Ovary (tissue), 9 donors: ENCODE results near the gene CEP120. TPM values are rescaled to one million over a fixed set of nuclear protein-coding genes. Genes with fewer than 3 reads are reported as not detected.
"Not testable (repeated sequence)": the region's sequence is repeated elsewhere in the genome, so short reads cannot be mapped to it uniquely, and the experiment has no call there.

Experiments
- DNase-seq, 5 donors: peaks; one replicate each; pipeline ENCODE4 v3.0.0-alpha.2; 2019 to 2020
- H3K27ac ChIP-seq, 2 donors: fragments of 200-600 bp; one replicate each; pipeline versions ENCODE4 v1.5.1 to v1.8.0; 2019 to 2022
- H3K27me3 ChIP-seq: fragments of 200-600 bp; one replicate; pipeline ENCODE4 v1.8.0; 2022
- H3K36me3 ChIP-seq: fragments of 200-600 bp; sonication (generic); one replicate; pipeline ENCODE4 v1.5.1; 2019
- H3K4me1 ChIP-seq: one replicate; pipeline ENCODE4 v1.8.1; 2013; ENCODE audit warnings: mild to moderate bottlenecking, moderate library complexity; ENCODE audit not compliant: insufficient read depth
- H3K4me3 ChIP-seq: fragments of 200-600 bp; sonication (generic); one replicate; pipeline ENCODE4 v1.5.1; 2017
- H3K9me3 ChIP-seq, 2 donors: fragments of 200-600 bp in 1 of 2; sonication (generic) in 1 of 2; one replicate each; pipeline versions ENCODE4 v1.5.1 to v1.8.1; 2013 to 2019; ENCODE audit warnings: mild to moderate bottlenecking in 1 of 2, moderate library complexity in 1 of 2
- EP300 ChIP-seq: sonication (generic); formaldehyde crosslinking; IDR thresholded peaks from one replicate; pipeline ENCODE4 v1.6.1; 2017; ENCODE audit warnings: antibody characterized with exemption
- POLR2A ChIP-seq: fragments of 450-650 bp; IDR thresholded peaks from one replicate; pipeline ENCODE4 v1.6.1; 2017; ENCODE audit warnings: antibody characterized with exemption, mild to moderate bottlenecking, moderate library complexity
- WGBS, 3 donors: extraction: QIAGEN DNeasy Blood & Tissue Kit in 1 of 3; methylation state at CpG; one replicate each; pipeline versions ENCODE4 v1.1.5 to v1.1.7; 2013 to 2017; 5-methylcytosine and 5-hydroxymethylcytosine counted together
- intact Hi-C, 4 donors: fragments of 100-400 bp; cut with DNase I; formaldehyde crosslinking; loops; one replicate each; pipeline versions ENCODE4 v1.11.0 to v1.15.1; 2022 to 2023
- polyA plus RNA-seq, 2 donors: library from polyadenylated mRNA; stranded (reverse); fragments of 200-250 nt in 1 of 2; fragments of 350-450 nt in 1 of 2; fragmentation: Illumina TruSeq in 1 of 2; extraction: RNeasy Lipid Tissue Mini Kit (QIAGEN cat#74804) in 1 of 2; gene quantifications; one replicate each; pipeline ENCODE4 v1.2.3, GENCODE V29; 2013 to 2014
- total RNA-seq, 7 donors: library from RNA; depleted of rRNA in 2 of 7; stranded (reverse); fragments of >200 nt in 2 of 7; fragmentation: NEBNext Ultra II Directional in 3 of 7; extraction: Animal tissue kit (Norgen Biotek cat#: 25700) in 3 of 7; gene quantifications; one replicate each; pipeline versions ENCODE4 v1.1.0 to v1.2.4, GENCODE V29; 2016 to 2023
- TF ChIP-seq, protein P1 (sequence below), 3 donors: fragments of 450-650 bp in 2 of 3; fragments of 200-600 bp in 1 of 3; IDR thresholded peaks; one replicate each; pipeline versions ENCODE4 v1.5.1 to v1.8.0; 2016 to 2022; ENCODE audit warnings: antibody characterized with exemption in 3 of 3, mild to moderate bottlenecking in 1 of 3
- donor health status: DM: no; HTN: no; CAD: no; lungs with moderate emphysema.
- donor health status: DM: no; HTN: no; CAD: no.
- donor health status: Bipolar disorder and iron deficiency.
- donor health status: DM: yes; HTN: yes; CAD: no.
- donor health status: DM: no; HTN: no; CAD: no.
- donor health status: DM: yes; HTN: yes; CAD: no.

CEP120 gene
- total and polyA plus RNA-seq, 9 donors: 15.3 to 33.0 (median 28.9) TPM

DNA sequence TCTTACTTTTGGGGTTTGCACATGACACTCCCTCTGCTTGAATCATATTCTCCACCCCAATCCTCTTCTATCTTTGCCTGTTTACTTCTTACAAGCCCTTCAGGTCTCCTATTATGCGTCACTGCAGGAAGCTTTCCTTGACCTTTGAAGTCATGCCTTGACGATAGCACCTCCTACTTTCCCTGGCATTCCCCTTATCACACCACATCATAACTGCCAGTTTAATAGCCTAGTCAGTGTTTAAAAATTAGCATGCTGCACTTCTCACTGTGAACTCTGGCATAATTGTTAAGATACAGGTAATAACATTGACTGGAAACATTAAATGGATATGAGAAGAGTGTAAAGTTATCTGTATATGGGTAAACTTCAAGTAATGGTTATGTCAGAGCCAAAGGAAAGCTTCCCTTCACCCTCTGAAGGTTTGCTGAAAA is 37.1 kb upstream of the CEP120 start:
- no peak for DNase-seq
- 31 to 43% (median 43%) methylated on average over 2 of the region's 2 CpGs for WGBS, 3 donors
- Histone ChIP-seq H3K36me3 (no peaks in the 10 kb centered on the region), H3K4me1 (no peaks in the 10 kb centered on the region), H3K27ac (no peak overlapping the region), H3K9me3 (no peaks in the 10 kb centered on the region), H3K4me3 (no peak overlapping the region), H3K27me3 (no peaks in the 10 kb centered on the region)
- no peak for TF ChIP-seq EP300
- TF ChIP-seq, protein P1, sequence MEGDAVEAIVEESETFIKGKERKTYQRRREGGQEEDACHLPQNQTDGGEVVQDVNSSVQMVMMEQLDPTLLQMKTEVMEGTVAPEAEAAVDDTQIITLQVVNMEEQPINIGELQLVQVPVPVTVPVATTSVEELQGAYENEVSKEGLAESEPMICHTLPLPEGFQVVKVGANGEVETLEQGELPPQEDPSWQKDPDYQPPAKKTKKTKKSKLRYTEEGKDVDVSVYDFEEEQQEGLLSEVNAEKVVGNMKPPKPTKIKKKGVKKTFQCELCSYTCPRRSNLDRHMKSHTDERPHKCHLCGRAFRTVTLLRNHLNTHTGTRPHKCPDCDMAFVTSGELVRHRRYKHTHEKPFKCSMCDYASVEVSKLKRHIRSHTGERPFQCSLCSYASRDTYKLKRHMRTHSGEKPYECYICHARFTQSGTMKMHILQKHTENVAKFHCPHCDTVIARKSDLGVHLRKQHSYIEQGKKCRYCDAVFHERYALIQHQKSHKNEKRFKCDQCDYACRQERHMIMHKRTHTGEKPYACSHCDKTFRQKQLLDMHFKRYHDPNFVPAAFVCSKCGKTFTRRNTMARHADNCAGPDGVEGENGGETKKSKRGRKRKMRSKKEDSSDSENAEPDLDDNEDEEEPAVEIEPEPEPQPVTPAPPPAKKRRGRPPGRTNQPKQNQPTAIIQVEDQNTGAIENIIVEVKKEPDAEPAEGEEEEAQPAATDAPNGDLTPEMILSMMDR (IDR thresholded peaks at IDR 0.05): no peak
- TF ChIP-seq POLR2A: no peak
- intact Hi-C loops: no loop called here

DNA sequence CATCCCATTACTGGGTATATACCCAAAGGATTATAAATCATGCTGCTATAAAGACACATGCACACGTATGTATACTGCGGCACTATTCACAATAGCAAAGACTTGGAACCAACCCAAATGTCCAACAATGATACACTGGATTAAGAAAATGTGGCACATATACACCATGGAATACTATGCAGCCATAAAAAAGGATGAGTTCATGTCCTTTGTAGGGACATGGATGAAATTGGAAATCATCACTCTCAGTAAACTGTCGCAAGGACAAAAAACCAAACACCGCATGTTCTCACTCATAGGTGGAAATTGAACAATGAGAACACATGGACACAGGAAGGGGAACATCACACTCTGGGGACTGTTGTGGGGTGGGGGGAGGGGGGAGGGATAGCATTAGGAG is 35.8 kb upstream of the CEP120 start:
- intact Hi-C loops, H3K27ac ChIP-seq: not testable (repeated sequence)
- WGBS, 3 donors: 73 to 98% (median 96%) methylated on average over 4 of the region's 4 CpGs

DNA sequence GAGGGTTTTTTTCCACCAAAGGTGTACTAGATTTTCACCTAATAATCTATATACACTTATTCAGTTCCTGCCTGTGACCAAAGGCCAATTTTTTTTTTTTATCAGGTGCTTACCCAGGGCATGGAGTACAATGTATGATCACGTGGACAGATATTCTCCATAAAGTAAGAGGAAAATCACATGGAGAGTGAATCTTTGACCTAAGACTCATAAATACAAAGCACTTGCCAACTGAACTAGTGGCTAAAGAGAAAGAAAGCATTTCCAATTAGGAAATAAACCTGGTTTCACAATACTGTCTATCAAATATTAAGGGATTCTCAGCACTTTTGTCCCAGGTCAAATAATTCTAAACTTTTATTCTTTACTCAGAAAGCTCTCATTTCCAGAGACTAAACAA is 33.0 kb upstream of the CEP120 start:
- H3K36me3 ChIP-seq: no peaks in the 10 kb centered on the region
- H3K4me1 ChIP-seq: no peaks in the 10 kb centered on the region
- WGBS, 3 donors: 65 to 73% (median 67%) methylated on average over 1 of the region's 1 CpG
- no peaks in the 10 kb centered on the region for H3K9me3 ChIP-seq
- no peaks in the 10 kb centered on the region for H3K27me3 ChIP-seq
- no peak overlapping the region for H3K4me3 ChIP-seq
- DNase-seq: no peak
- H3K27ac ChIP-seq: no peak overlapping the region
- TF ChIP-seq EP300 (no peak), POLR2A (no peak)
- TF ChIP-seq, protein P1 (IDR thresholded peaks at IDR 0.05): no peak
- intact Hi-C loops: no loop called here

More for the DNA sequence above, 35.8 kb upstream of the CEP120 start:
- DNase-seq, H3K36me3 ChIP-seq, H3K27me3 ChIP-seq, H3K4me3 ChIP-seq, H3K4me1 ChIP-seq, H3K9me3 ChIP-seq: not testable (repeated sequence)

DNA sequence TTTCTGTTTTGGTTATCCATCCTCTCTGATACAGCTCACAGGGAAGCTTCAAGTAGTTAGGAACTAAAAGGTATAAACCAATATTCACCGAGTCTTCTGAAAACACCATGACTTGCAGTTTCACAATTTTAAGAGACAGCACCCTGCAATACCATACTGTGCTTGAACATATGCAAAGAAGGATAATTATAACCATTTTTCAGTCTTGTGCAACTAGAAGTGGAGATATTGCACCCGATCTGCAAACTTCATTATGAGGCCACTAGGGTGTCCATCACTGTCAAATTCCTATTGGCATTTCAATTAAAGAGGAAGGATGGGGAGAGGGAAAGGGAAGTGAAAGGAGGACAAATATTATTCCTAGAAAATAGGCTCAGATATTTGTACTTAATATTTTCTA is 32.4 kb upstream of the CEP120 start:
- Histone ChIP-seq H3K4me3 (no peak overlapping the region), H3K27me3 (no peaks in the 10 kb centered on the region), H3K27ac (no peak overlapping the region), H3K9me3 (no peaks in the 10 kb centered on the region), H3K4me1 (no peaks in the 10 kb centered on the region), H3K36me3 (no peaks in the 10 kb centered on the region)
- intact Hi-C loops: no loop called here
- no peak for DNase-seq
- TF ChIP-seq EP300 (no peak), POLR2A (no peak)
- TF ChIP-seq, protein P1 (IDR thresholded peaks at IDR 0.05): no peak
- WGBS, 3 donors: 58 to 82% (median 77%) methylated on average over 2 of the region's 2 CpGs

DNA sequence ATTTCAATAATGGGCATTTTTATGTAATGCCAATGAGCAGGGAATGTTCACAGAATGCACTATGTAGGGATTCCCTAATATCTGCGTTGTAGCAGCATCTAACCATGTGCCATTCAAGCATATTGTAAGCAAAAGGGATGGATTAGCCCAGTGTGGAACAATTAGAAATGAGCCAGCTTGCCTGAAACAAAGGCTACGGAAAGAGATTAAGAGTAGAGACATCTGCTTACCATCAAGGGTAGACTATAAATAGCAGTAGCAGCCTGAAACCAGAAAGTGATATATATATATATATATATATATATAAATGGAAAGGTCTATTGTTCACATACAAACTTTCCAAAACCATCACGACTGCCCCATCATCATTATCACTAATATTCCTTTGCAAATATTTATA is 31.9 kb upstream of the CEP120 start:
- Histone ChIP-seq H3K4me3 (no peak overlapping the region), H3K9me3 (no peaks in the 10 kb centered on the region), H3K27ac (no peak overlapping the region), H3K4me1 (no peaks in the 10 kb centered on the region), H3K36me3 (no peaks in the 10 kb centered on the region), H3K27me3 (no peaks in the 10 kb centered on the region)
- WGBS, 3 donors: 34 to 56% (median 50%) methylated on average over 3 of the region's 3 CpGs
- no peak for DNase-seq
- TF ChIP-seq EP300: no peak
- TF ChIP-seq POLR2A: no peak
- TF ChIP-seq, protein P1 (IDR thresholded peaks at IDR 0.05): no peak
- intact Hi-C loops: no loop called here
